DND-41 (cell line): Measurements from ENCODE around the gene TEX19.

Source experiments
- CTCF ChIP-seq: IDR thresholded peaks from 2 replicates; pipeline ENCODE4 v1.5.1; 2012; ENCODE audit warnings: borderline replicate concordance, low read length, moderate library complexity, mild to moderate bottlenecking; ENCODE audit not compliant: poor library complexity, severe bottlenecking; ENCODE audit errors: extremely low read depth
- EZH2 ChIP-seq: IDR thresholded peaks from 3 replicates; pipeline ENCODE4 v1.6.1; 2012; ENCODE audit warnings: borderline replicate concordance, low read depth, mild to moderate bottlenecking, moderate library complexity, low read length, inconsistent platforms; ENCODE audit not compliant: severe bottlenecking

- TF ChIP-seq EZH2: no peak
- TF ChIP-seq CTCF: no peak
Measured at GRCh38 chr17:82403662-82404660, 44.9 kb downstream of the TEX19 start.
